ENCODE results near the gene FRMPD4.

DNA sequence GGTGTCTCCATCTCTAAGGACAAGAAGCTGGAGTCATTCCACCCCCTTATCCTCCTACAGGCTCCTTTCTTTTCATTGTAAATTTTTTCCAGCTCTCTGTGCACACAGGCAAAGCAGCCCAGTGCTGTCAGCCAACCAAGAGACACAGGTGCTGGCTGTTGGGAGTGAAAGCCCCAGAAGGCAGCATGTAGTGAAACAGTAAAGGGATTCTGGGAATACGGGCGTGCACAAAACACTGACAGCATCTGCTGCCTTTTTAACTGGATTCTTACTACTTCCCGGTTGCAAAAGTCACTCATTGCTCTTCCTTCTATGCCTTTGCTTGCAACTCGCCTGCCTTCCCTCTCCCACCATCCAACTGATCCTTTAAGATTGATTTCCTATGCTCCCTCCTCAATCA is 444.4 kb downstream of the FRMPD4 start:
- TF ChIP-seq, protein P1, sequence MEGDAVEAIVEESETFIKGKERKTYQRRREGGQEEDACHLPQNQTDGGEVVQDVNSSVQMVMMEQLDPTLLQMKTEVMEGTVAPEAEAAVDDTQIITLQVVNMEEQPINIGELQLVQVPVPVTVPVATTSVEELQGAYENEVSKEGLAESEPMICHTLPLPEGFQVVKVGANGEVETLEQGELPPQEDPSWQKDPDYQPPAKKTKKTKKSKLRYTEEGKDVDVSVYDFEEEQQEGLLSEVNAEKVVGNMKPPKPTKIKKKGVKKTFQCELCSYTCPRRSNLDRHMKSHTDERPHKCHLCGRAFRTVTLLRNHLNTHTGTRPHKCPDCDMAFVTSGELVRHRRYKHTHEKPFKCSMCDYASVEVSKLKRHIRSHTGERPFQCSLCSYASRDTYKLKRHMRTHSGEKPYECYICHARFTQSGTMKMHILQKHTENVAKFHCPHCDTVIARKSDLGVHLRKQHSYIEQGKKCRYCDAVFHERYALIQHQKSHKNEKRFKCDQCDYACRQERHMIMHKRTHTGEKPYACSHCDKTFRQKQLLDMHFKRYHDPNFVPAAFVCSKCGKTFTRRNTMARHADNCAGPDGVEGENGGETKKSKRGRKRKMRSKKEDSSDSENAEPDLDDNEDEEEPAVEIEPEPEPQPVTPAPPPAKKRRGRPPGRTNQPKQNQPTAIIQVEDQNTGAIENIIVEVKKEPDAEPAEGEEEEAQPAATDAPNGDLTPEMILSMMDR (IDR thresholded peaks at IDR 0.05; ENCODE audit: insufficient read depth, low read depth, low read length): no peak
- no peak for TF ChIP-seq EZH2 (IDR thresholded peaks at IDR 0.05; ENCODE audit: insufficient read depth, low read length)

All from astrocyte (in vitro differentiated cells and primary cell).